Naive thymus-derived CD4-positive, alpha-beta T cell (primary cell): ENCODE measurements around the gene CRYBA2. TPM values are rescaled to one million over a fixed set of nuclear protein-coding genes. Genes with fewer than 3 reads are reported as not detected.

ENCODE experiments used
- ATAC-seq: fragments of 150-1000 bp; cut with Tn5 transposase; 2 replicates; pipeline ENCODE4 v1.10.0; 2021; ENCODE audit warnings: mild to moderate bottlenecking, moderate library complexity
- CTCF ChIA-PET: fragments of 350-600 bp; sonication (Branson Sonifier 250); formaldehyde crosslinking; loops from one replicate; lab custom pipeline; 2021; ENCODE audit warnings: antibody characterized with exemption; lab: Charles Lee
- POLR2A ChIA-PET: fragments of 350-600 bp; sonication (Branson Sonifier 250); formaldehyde crosslinking; loops from one replicate; lab custom pipeline; 2021; ENCODE audit warnings: antibody characterized with exemption, inconsistent platforms; lab: Charles Lee
- DNase-seq, 9 donors: peaks; one replicate each; pipeline versions ENCODE4 v3.0.0 to v3.0.0-alpha.2; 2020 to 2022; ENCODE audit warnings: mixed read lengths in 1 of 9
- H3K27ac ChIP-seq: one replicate; pipeline ENCODE4 v1.7.0; 2013; ENCODE audit warnings: mild to moderate bottlenecking, low read depth, low read length, moderate library complexity
- H3K27me3 ChIP-seq, 2 donors: one replicate each; pipeline ENCODE4 v1.7.0; 2013; ENCODE audit warnings: low read length in 2 of 2, mild to moderate bottlenecking in 2 of 2, moderate library complexity in 2 of 2; ENCODE audit not compliant: control insufficient read depth in 2 of 2, insufficient read depth in 2 of 2
- H3K36me3 ChIP-seq, 3 experiments: 1 replicate in 2 of 3; 2 replicates in 1 of 3; pipeline ENCODE4 v1.7.0; 2013; ENCODE audit warnings: low read length in 3 of 3, mild to moderate bottlenecking in 3 of 3, moderate library complexity in 1 of 3; ENCODE audit not compliant: insufficient read depth in 3 of 3, control insufficient read depth in 2 of 3
- H3K4me1 ChIP-seq, 2 donors: one replicate each; pipeline ENCODE4 v1.7.0; 2013; ENCODE audit warnings: low read length in 2 of 2, mild to moderate bottlenecking in 2 of 2, moderate library complexity in 1 of 2; ENCODE audit not compliant: control insufficient read depth in 2 of 2, insufficient read depth in 2 of 2
- H3K4me3 ChIP-seq: 2 replicates; pipeline ENCODE4 v1.7.0; 2013; ENCODE audit warnings: mild to moderate bottlenecking, low read length
- H3K9me3 ChIP-seq, 3 experiments: 1 replicate in 2 of 3; 2 replicates in 1 of 3; pipeline ENCODE4 v1.7.0; 2013; ENCODE audit warnings: low read length in 3 of 3; ENCODE audit not compliant: control insufficient read depth in 2 of 3
- H3K27ac Mint-ChIP-seq, 9 donors: one replicate each; pipeline ENCODE4 v1.8.0; 2020 to 2022; ENCODE audit warnings: mixed read lengths in 9 of 9, mild to moderate bottlenecking in 8 of 9, moderate library complexity in 5 of 9, inconsistent platforms in 2 of 9
- H3K27me3 Mint-ChIP-seq, 5 donors: one replicate each; pipeline ENCODE4 v1.8.0; 2021 to 2022; ENCODE audit warnings: mixed read lengths in 5 of 5, mild to moderate bottlenecking in 1 of 5
- H3K36me3 Mint-ChIP-seq, 5 donors: one replicate each; pipeline ENCODE4 v1.8.0; 2020 to 2022; ENCODE audit warnings: mixed read lengths in 5 of 5, mild to moderate bottlenecking in 3 of 5, inconsistent platforms in 1 of 5
- H3K4me1 Mint-ChIP-seq, 7 donors: one replicate each; pipeline ENCODE4 v1.8.0; 2020 to 2022; ENCODE audit warnings: mixed read lengths in 7 of 7, mild to moderate bottlenecking in 3 of 7, inconsistent platforms in 1 of 7
- H3K4me3 Mint-ChIP-seq, 10 donors: one replicate each; pipeline ENCODE4 v1.8.0; 2020 to 2022; ENCODE audit warnings: mild to moderate bottlenecking in 10 of 10, mixed read lengths in 10 of 10, moderate library complexity in 6 of 10, inconsistent platforms in 2 of 10
- H3K9me3 Mint-ChIP-seq, 11 donors: one replicate each; pipeline ENCODE4 v1.8.0; 2020 to 2022; ENCODE audit warnings: mixed read lengths in 11 of 11, mild to moderate bottlenecking in 4 of 11, inconsistent platforms in 1 of 11, moderate library complexity in 1 of 11
- intact Hi-C, 2 donors: fragments of 100-400 bp; cut with micrococcal nuclease; formaldehyde crosslinking; loops; one replicate each; pipeline ENCODE4 v1.15.1; 2023
- polyA plus RNA-seq, 2 donors: library from polyadenylated mRNA; unstranded; fragments of 300-500 nt; fragmentation: Illumina TruSeq; gene quantifications; one replicate each; pipeline ENCODE4 v1.2.3, GENCODE V29; 2021
- total RNA-seq, 6 experiments: library from RNA in 5 of 6; stranded (reverse) in 5 of 6; gene quantifications; 1 replicate in 5 of 6; 2 replicates in 1 of 6; pipeline ENCODE4 v1.2.3 and lab custom pipeline; 2021 to 2026

The CRYBA2 gene
- total and polyA plus RNA-seq, 7 experiments from 2014 or later = not detected

- H3K9me3 ChIP-seq = no peaks in the 10 kb centered on the region
- CTCF ChIA-PET = interaction anchor here (0.5 kb wide), 1 partner anchor 61 kb away, joined by 3 read pairs; no protein-coding TSS in a partner anchor
- intact Hi-C loops = no loop called here
- DNase-seq (no peak), ATAC-seq (no peak)
- no peak overlapping the region for H3K4me3 Mint-ChIP-seq
- POLR2A ChIA-PET = no interaction called here
- no peak overlapping the region for H3K4me3 ChIP-seq
- H3K4me1 Mint-ChIP-seq = no peaks in the 10 kb centered on the region
- H3K27ac Mint-ChIP-seq = no peak overlapping the region
- H3K27me3 Mint-ChIP-seq = peaks cover 1 to 29% (median 15%) of the 10 kb centered on the region in 5 donors
- no peaks in the 10 kb centered on the region for H3K36me3 ChIP-seq
- H3K36me3 Mint-ChIP-seq = no peaks in the 10 kb centered on the region
- peaks cover 0 to 3% (median 0%) of the 10 kb centered on the region in 11 donors for H3K9me3 Mint-ChIP-seq
- no peaks in the 10 kb centered on the region for H3K4me1 ChIP-seq
- no peaks in the 10 kb centered on the region for H3K27me3 ChIP-seq
- no peak overlapping the region for H3K27ac ChIP-seq
Measured at GRCh38 chr2:219018286-219018685, 25.1 kb upstream of the CRYBA2 start.

DNA sequence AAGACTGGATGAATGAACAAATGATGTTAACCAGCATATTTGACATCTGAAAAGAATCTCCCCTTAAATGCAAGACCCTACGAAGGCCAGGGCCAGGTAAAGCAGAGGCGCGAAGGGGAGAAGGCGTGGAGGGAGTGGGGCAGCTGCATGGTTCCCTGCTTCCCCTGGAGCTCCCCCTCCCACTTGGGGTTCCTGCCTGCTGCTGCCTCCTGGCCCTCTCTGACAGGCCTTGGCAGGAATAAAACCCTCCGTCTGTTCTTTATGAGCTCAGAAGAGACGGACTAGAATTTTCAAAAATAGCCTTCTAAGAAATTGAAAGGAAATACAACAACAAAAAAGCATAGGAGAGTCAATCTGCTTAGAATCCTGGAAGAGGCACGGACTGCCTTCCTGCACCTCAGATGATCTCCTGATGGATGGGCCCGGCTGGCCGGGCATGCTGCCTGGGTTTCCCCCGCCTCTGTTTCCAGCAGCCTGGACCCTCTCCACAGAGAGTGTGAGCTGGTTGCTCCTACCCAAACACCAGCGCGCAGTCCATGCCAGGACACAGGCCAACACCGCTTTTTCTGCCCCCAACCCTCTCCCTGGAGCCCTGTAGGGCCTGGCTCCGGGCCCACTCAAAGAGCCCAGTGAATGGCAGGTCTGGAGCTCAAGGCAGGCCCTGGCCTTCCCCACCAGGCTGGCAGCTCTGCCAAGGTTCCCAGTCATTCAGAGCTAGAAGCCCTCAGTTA lies 24.1 kb upstream of the CRYBA2 start:
- H3K4me1 ChIP-seq = no peaks in the 10 kb centered on the region
- H3K27ac ChIP-seq = no peak overlapping the region
- Mint-ChIP-seq H3K27ac (no peak overlapping the region), H3K27me3 (peaks cover 2 to 34% (median 18%) of the 10 kb centered on the region in 5 donors), H3K4me1 (no peaks in the 10 kb centered on the region), H3K36me3 (no peaks in the 10 kb centered on the region), H3K4me3 (no peak overlapping the region), H3K9me3 (peaks cover 0 to 3% (median 0%) of the 10 kb centered on the region in 11 donors)
- ATAC-seq = no peak
- H3K9me3 ChIP-seq = no peaks in the 10 kb centered on the region
- no peak for DNase-seq
- H3K27me3 ChIP-seq = no peaks in the 10 kb centered on the region
- ChIA-PET POLR2A (no interaction called here), CTCF (interaction anchor here (0.7 kb wide), 1 partner anchor 37 kb away, joined by 3 read pairs; no protein-coding TSS in a partner anchor)
- intact Hi-C loops = no loop called here
- no peaks in the 10 kb centered on the region for H3K36me3 ChIP-seq
- H3K4me3 ChIP-seq = no peak overlapping the region

GRCh38 chr2:219016721-219017120 lies 23.5 kb upstream of the CRYBA2 start:
- Mint-ChIP-seq H3K9me3 (peaks cover 0 to 3% (median 0%) of the 10 kb centered on the region in 11 donors), H3K36me3 (no peaks in the 10 kb centered on the region), H3K27me3 (peaks cover 2 to 34% (median 18%) of the 10 kb centered on the region in 5 donors), H3K4me1 (no peaks in the 10 kb centered on the region), H3K27ac (no peak overlapping the region), H3K4me3 (no peak overlapping the region)
- POLR2A ChIA-PET = no interaction called here
- DNase-seq = no peak
- H3K27me3 ChIP-seq = no peaks in the 10 kb centered on the region
- no peak overlapping the region for H3K4me3 ChIP-seq
- H3K36me3 ChIP-seq = no peaks in the 10 kb centered on the region
- H3K9me3 ChIP-seq = no peaks in the 10 kb centered on the region
- intact Hi-C loops = no loop called here
- no peaks in the 10 kb centered on the region for H3K4me1 ChIP-seq
- CTCF ChIA-PET = no interaction called here
- no peak for ATAC-seq
- no peak overlapping the region for H3K27ac ChIP-seq

GRCh38 chr2:219010873-219011272 lies 17.7 kb upstream of the CRYBA2 start:
- Histone ChIP-seq H3K27me3 (no peaks in the 10 kb centered on the region), H3K4me3 (no peak overlapping the region), H3K36me3 (no peaks in the 10 kb centered on the region), H3K4me1 (no peaks in the 10 kb centered on the region), H3K9me3 (no peaks in the 10 kb centered on the region), H3K27ac (no peak overlapping the region)
- ChIA-PET POLR2A (no interaction called here), CTCF (interaction anchor here (0.5 to 1.3 kb wide), 4 partner anchors 14 to 144 kb away, joined by 3 to 6 read pairs (median 3); no protein-coding TSS in a partner anchor)
- Mint-ChIP-seq H3K4me1 (no peaks in the 10 kb centered on the region), H3K36me3 (no peaks in the 10 kb centered on the region), H3K9me3 (peaks cover 0 to 3% (median 0%) of the 10 kb centered on the region in 11 donors), H3K4me3 (no peak overlapping the region), H3K27ac (no peak overlapping the region), H3K27me3 (peaks cover 9 to 54% (median 37%) of the 10 kb centered on the region in 5 donors)
- no peak for DNase-seq
- no peak for ATAC-seq
- intact Hi-C loops = no loop called here

GRCh38 chr2:219010162-219010756 lies 17.0 kb upstream of the CRYBA2 start:
- H3K4me1 ChIP-seq = no peaks in the 10 kb centered on the region
- ChIA-PET CTCF (interaction anchor here (0.5 to 1.3 kb wide), 4 partner anchors 13 to 827 kb away, joined by 3 to 6 read pairs (median 3); no protein-coding TSS in a partner anchor), POLR2A (no interaction called here)
- ATAC-seq = peak; percentile 45
- no peaks in the 10 kb centered on the region for H3K27me3 ChIP-seq
- H3K27ac ChIP-seq = no peak overlapping the region
- intact Hi-C loops = no loop called here
- Mint-ChIP-seq H3K27ac (no peak overlapping the region), H3K4me3 (no peak overlapping the region), H3K4me1 (no peaks in the 10 kb centered on the region), H3K27me3 (peaks cover 15 to 61% (median 43%) of the 10 kb centered on the region in 5 donors), H3K36me3 (peaks cover 0 to 3% (median 0%) of the 10 kb centered on the region in 5 donors), H3K9me3 (peaks cover 0 to 3% (median 0%) of the 10 kb centered on the region in 11 donors)
- no peaks in the 10 kb centered on the region for H3K36me3 ChIP-seq
- no peaks in the 10 kb centered on the region for H3K9me3 ChIP-seq
- DNase-seq = no peak
- H3K4me3 ChIP-seq = no peak overlapping the region

- H3K27me3 Mint-ChIP-seq = peaks cover 23 to 68% (median 47%) of the 10 kb centered on the region in 5 donors
- H3K27ac Mint-ChIP-seq = no peak overlapping the region
- DNase-seq = no peak
- Histone ChIP-seq H3K27me3 (peaks cover 0 to 3% of the 10 kb centered on the region in 2 donors), H3K4me1 (no peaks in the 10 kb centered on the region), H3K4me3 (no peak overlapping the region), H3K36me3 (no peaks in the 10 kb centered on the region), H3K27ac (no peak overlapping the region), H3K9me3 (no peaks in the 10 kb centered on the region)
- intact Hi-C loops = no loop called here
- ChIA-PET CTCF (no interaction called here), POLR2A (no interaction called here)
- no peaks in the 10 kb centered on the region for H3K4me1 Mint-ChIP-seq
- peaks cover 0 to 3% (median 0%) of the 10 kb centered on the region in 5 donors for H3K36me3 Mint-ChIP-seq
- peaks cover 0 to 4% (median 0%) of the 10 kb centered on the region in 11 donors for H3K9me3 Mint-ChIP-seq
- no peak overlapping the region for H3K4me3 Mint-ChIP-seq
- no peak for ATAC-seq
Measured at GRCh38 chr2:219009294-219009693, 16.1 kb upstream of the CRYBA2 start.
